Left lung (tissue), 10 donors: ENCODE data around the gene GABPB2. TPM values are rescaled to one million over a fixed set of nuclear protein-coding genes. Genes with fewer than 3 reads are reported as not detected.
A peak's percentile ranks its signal among the peaks of the same experiment; 100 is the strongest.

Experiments
- ATAC-seq: fragments of 200-7000 bp; cut with Tn5 transposase; one replicate; pipeline ENCODE4 v1.9.1; 2020; ENCODE audit warnings: moderate library complexity
- DNase-seq, 4 donors: peaks; one replicate each; pipeline ENCODE4 v3.0.0-alpha.2; 2013 to 2020
- H3K27ac ChIP-seq, 2 donors: fragments of 200-600 bp; sonication (generic) in 1 of 2; one replicate each; pipeline versions ENCODE4 v1.5.0 to v1.8.0; 2020 to 2021
- H3K27me3 ChIP-seq, 2 donors: fragments of 200-600 bp; sonication (generic) in 1 of 2; one replicate each; pipeline versions ENCODE4 v1.5.0 to v1.8.0; 2020 to 2021
- H3K36me3 ChIP-seq, 2 donors: fragments of 200-600 bp; sonication (generic) in 1 of 2; one replicate each; pipeline versions ENCODE4 v1.5.0 to v1.8.0; 2020 to 2021
- H3K4me1 ChIP-seq, 2 donors: fragments of 200-600 bp; one replicate each; pipeline ENCODE4 v1.8.0; 2021
- H3K4me3 ChIP-seq, 2 donors: fragments of 200-600 bp; sonication (generic) in 1 of 2; one replicate each; pipeline versions ENCODE4 v1.5.0 to v1.8.0; 2020 to 2021; ENCODE audit warnings: mild to moderate bottlenecking in 1 of 2
- H3K9me3 ChIP-seq, 2 donors: fragments of 200-600 bp; sonication (generic) in 1 of 2; one replicate each; pipeline versions ENCODE4 v1.5.0 to v1.8.0; 2020 to 2021
- CTCF ChIP-seq, 2 donors: fragments of 200-600 bp; sonication (generic) in 1 of 2; IDR thresholded peaks; one replicate each; pipeline versions ENCODE4 v1.5.0 to v1.8.0; 2021; ENCODE audit warnings: antibody characterized with exemption in 2 of 2
- intact Hi-C, 2 donors: fragments of 100-400 bp; cut with DNase I; formaldehyde crosslinking; loops; one replicate each; pipeline versions ENCODE4 v1.11.2 to v1.14.2; 2022
- polyA plus RNA-seq, 6 donors: library from polyadenylated mRNA; unstranded; fragments of 120-200 nt; gene quantifications; one replicate each; pipeline ENCODE4 v1.2.1, GENCODE V29; 2013; ENCODE audit not compliant: insufficient read length in 6 of 6
- total RNA-seq, 2 donors: library from RNA; stranded (reverse); fragmentation: NEBNext Ultra II Directional; extraction: Animal tissue kit (Norgen Biotek cat#: 25700); gene quantifications; one replicate each; pipeline ENCODE4 v1.2.1, GENCODE V29; 2021
- donor health status: DM: no; HTN: yes; CAD: no.
- donor health status: DM: no; HTN: no; CAD: no.

GABPB2 gene
- total and polyA plus RNA-seq, 8 donors = 10.6 to 13.5 (median 12.8) TPM

DNA sequence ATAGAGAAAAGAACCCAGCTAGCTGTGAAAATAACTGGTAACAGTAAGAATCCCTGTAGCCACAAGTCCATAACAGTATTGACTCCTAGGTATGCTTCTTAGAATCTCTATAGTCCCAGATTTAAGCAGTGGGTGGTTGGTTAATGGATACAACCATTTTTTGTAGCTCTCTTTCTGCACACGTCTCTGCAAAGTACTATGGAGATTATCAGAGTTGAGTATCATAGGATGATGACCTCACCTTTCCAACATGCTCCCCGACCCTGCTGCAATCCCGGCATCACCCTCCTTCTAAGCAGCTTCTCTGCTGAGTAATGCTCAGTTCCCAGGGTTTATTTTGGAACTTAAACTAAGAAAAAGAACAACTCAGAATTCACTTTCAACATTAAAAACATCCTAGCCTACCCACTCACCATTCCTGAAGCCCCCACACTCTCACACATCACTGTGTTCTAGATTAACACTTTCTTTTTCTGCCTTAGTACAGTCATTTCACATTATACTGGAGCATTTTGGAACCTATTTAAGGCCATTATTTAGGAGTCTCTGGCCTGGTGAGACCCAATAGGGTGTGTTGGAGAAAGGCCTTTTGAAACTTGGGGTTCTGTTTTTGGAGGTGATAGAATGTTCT is 7.7 kb upstream of the GABPB2 start:
- ATAC-seq (no peak), DNase-seq (no peak)
- Histone ChIP-seq H3K27me3 (no peaks in the 10 kb centered on the region), H3K9me3 (no peaks in the 10 kb centered on the region), H3K27ac (no peak overlapping the region), H3K4me1 (peaks cover 0 to 19% of the 10 kb centered on the region in 2 donors), H3K36me3 (no peaks in the 10 kb centered on the region), H3K4me3 (no peak overlapping the region)
- TF ChIP-seq CTCF (IDR thresholded peaks at IDR 0.05) = no peak
- intact Hi-C loops = no loop called here

- no peaks in the 10 kb centered on the region for H3K9me3 ChIP-seq
- H3K27ac ChIP-seq = no peak overlapping the region
- H3K36me3 ChIP-seq = no peaks in the 10 kb centered on the region
- H3K27me3 ChIP-seq = no peaks in the 10 kb centered on the region
- peaks cover 4 to 19% of the 10 kb centered on the region in 2 donors for H3K4me1 ChIP-seq
- intact Hi-C loops = no loop called here
- no peak overlapping the region for H3K4me3 ChIP-seq
- DNase-seq (no peak), ATAC-seq (no peak)
- TF ChIP-seq CTCF (IDR thresholded peaks at IDR 0.05) = no peak
Observed at GRCh38 chr1:151065089-151065645, 5.4 kb upstream of the GABPB2 start.

DNA sequence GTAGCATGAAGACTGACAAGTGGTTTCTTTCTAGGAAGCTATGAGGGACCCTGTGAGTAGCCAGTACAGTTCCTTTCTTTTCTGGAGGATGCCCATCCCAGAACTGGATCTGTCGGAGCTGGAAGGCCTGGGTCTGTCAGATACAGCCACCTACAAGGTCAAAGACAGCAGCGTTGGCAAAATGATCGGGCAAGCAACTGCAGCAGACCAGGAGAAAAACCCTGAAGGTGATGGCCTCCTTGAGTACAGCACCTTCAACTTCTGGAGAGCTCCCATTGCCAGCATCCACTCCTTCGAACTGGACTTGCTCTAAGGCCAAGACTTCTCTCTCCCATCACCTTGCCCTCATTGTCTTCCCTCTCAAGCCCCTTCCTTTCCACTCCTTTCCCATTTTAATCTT is 3.4 kb upstream of the GABPB2 start:
- DNase-seq (no peak), ATAC-seq (no peak)
- intact Hi-C loops = no loop called here
- Histone ChIP-seq H3K9me3 (no peaks in the 10 kb centered on the region), H3K36me3 (no peaks in the 10 kb centered on the region), H3K4me1 (peaks cover 9 to 18% of the 10 kb centered on the region in 2 donors), H3K27me3 (no peaks in the 10 kb centered on the region), H3K27ac (no peak overlapping the region), H3K4me3 (no peak overlapping the region)
- TF ChIP-seq CTCF (IDR thresholded peaks at IDR 0.05) = no peak

DNA sequence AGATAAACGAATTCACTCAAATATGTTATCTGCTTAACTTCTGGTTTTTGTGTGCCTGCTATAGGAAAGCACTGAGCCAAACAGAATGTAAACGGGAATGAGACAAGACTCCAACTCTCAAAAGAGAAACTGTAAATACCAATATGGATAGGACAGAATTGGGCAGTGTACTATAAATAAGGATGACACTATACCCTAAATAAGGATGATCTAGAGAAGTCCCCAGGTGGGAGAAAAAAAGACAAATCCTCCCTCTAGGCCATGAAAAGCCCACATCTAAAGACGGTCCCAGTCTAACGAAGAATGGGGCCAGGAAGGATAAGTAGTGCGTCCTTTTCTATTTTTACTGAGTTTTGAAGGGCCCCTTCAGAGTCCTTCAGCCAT is 1.5 kb upstream of the GABPB2 start:
- H3K36me3 ChIP-seq = no peaks in the 10 kb centered on the region
- DNase-seq = no peak
- H3K27me3 ChIP-seq = no peaks in the 10 kb centered on the region
- no peaks in the 10 kb centered on the region for H3K9me3 ChIP-seq
- H3K27ac ChIP-seq = peak overlapping the region in 1 of 2 donors; percentile 98
- ATAC-seq = no peak
- peaks cover 9 to 20% of the 10 kb centered on the region in 2 donors for H3K4me1 ChIP-seq
- TF ChIP-seq CTCF (IDR thresholded peaks at IDR 0.05) = no peak
- H3K4me3 ChIP-seq = peak overlapping the region in 1 of 2 donors; percentile 89
- intact Hi-C loops = no loop called here

DNA sequence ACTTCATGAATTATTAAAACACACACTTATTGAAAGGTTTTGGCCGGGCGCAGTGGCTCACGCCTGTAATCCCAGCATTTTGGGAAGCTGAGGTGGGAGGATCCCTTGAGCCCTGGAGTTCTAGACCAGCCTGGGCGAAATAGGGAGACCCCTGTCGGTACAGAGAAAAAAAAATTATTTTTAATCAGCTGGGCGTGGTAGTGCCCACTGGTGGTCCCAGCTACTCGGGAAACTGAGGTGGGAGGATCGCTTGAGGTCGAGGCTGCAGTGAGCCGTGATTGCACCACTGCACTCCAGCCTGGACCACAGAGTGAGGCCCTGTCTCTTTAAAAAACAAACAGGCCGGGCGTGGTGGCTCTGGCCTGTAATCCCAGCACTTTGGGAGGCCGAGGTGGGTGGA is 1.7 kb downstream of the GABPB2 start:
- Histone ChIP-seq H3K4me3 (no peak overlapping the region), H3K4me1 (peaks cover 9 to 20% of the 10 kb centered on the region in 2 donors), H3K36me3 (no peaks in the 10 kb centered on the region), H3K27me3 (no peaks in the 10 kb centered on the region), H3K27ac (no peak overlapping the region), H3K9me3 (no peaks in the 10 kb centered on the region)
- intact Hi-C loops = no loop called here
- DNase-seq (no peak), ATAC-seq (no peak)
- TF ChIP-seq CTCF (IDR thresholded peaks at IDR 0.05) = no peak
